Erythroblast (primary cell): ENCODE measurements around the gene SHBG.

Source experiments
- GATA1 ChIP-seq: IDR thresholded peaks from 2 replicates; pipeline ENCODE4 v1.6.1; 2011; ENCODE audit warnings: low read depth, mild to moderate bottlenecking, control low read depth, low read length, moderate library complexity
- POLR2A ChIP-seq: IDR thresholded peaks from 2 replicates; pipeline ENCODE4 v1.6.1; 2011; ENCODE audit warnings: mild to moderate bottlenecking, low read length

GRCh38 chr17:7583253-7584109 is 46.5 kb upstream of the SHBG start, which contains the start of gene MPDU1:
- TF ChIP-seq POLR2A = peak; percentile 97
- TF ChIP-seq GATA1 = no peak
